Liver (tissue), 9 donors: Measurements from ENCODE around the gene CFAP99. TPM values are rescaled to one million over a fixed set of nuclear protein-coding genes. Genes with fewer than 3 reads are reported as not detected.

Experiments used
- DNase-seq: peaks from one replicate; pipeline ENCODE4 v3.0.0-alpha.2; 2017; ENCODE audit warnings: low spot score
- H3K27ac ChIP-seq, 2 donors: one replicate each; pipeline ENCODE4 v1.7.0; 2013; ENCODE audit warnings: inconsistent platforms in 2 of 2, low read length in 2 of 2, control low read depth in 1 of 2, low read depth in 1 of 2, mild to moderate bottlenecking in 1 of 2
- H3K27me3 ChIP-seq, 4 donors: one replicate each; pipeline versions ENCODE4 v1.6.1 to v1.7.0; 2013; ENCODE audit warnings: low read length in 3 of 4, inconsistent platforms in 1 of 4, mild to moderate bottlenecking in 1 of 4, moderate library complexity in 1 of 4; ENCODE audit not compliant: control insufficient read depth in 4 of 4, insufficient read depth in 4 of 4
- H3K36me3 ChIP-seq, 4 donors: one replicate each; pipeline versions ENCODE4 v1.6.1 to v1.7.0; 2013; ENCODE audit warnings: low read length in 3 of 4, mild to moderate bottlenecking in 3 of 4, low read depth in 1 of 4, moderate library complexity in 1 of 4; ENCODE audit not compliant: control insufficient read depth in 4 of 4, insufficient read depth in 3 of 4
- H3K4me1 ChIP-seq, 4 donors: one replicate each; pipeline versions ENCODE4 v1.6.1 to v1.7.0; 2013; ENCODE audit warnings: low read length in 3 of 4, mild to moderate bottlenecking in 3 of 4, moderate library complexity in 1 of 4; ENCODE audit not compliant: control insufficient read depth in 4 of 4, insufficient read depth in 4 of 4
- H3K4me3 ChIP-seq, 3 donors: one replicate each; pipeline versions ENCODE4 v1.6.1 to v1.7.0; 2013; ENCODE audit warnings: low read length in 3 of 3, control low read depth in 1 of 3, low read depth in 1 of 3, mild to moderate bottlenecking in 1 of 3
- H3K9ac ChIP-seq, 2 donors: one replicate each; pipeline ENCODE4 v1.7.0; 2013; ENCODE audit warnings: low read length in 2 of 2, mild to moderate bottlenecking in 2 of 2, moderate library complexity in 2 of 2, control low read depth in 1 of 2, low read depth in 1 of 2
- H3K9me3 ChIP-seq, 4 donors: one replicate each; pipeline versions ENCODE4 v1.6.1 to v1.7.0; 2013; ENCODE audit warnings: low read length in 3 of 4; ENCODE audit not compliant: control insufficient read depth in 4 of 4
- CTCF ChIP-seq: fragments of 150-350 bp; IDR thresholded peaks from 2 replicates; pipeline ENCODE4 v1.5.1; 2017; ENCODE audit warnings: improper control_type of control experiment, low read depth, low read length; ENCODE audit not compliant: missing input control
- EGR1 ChIP-seq, 2 donors: IDR thresholded peaks; 2 replicates each; pipeline ENCODE4 v1.6.1; 2016 to 2018; ENCODE audit warnings: antibody characterized with exemption in 2 of 2, low read depth in 2 of 2
- FOXA1 ChIP-seq: IDR thresholded peaks from 2 replicates; pipeline ENCODE4 v1.6.1; 2016; ENCODE audit warnings: antibody characterized with exemption
- FOXA2 ChIP-seq: IDR thresholded peaks from 2 replicates; pipeline ENCODE4 v1.6.1; 2016; ENCODE audit warnings: antibody characterized with exemption
- HNF4A ChIP-seq, 2 donors: conservative IDR thresholded peaks; 2 replicates each; pipeline ENCODE4 v1.6.1; 2016; ENCODE audit warnings: antibody characterized with exemption in 2 of 2, mild to moderate bottlenecking in 2 of 2
- HNF4G ChIP-seq: IDR thresholded peaks from 2 replicates; pipeline ENCODE4 v1.6.1; 2016; ENCODE audit warnings: antibody characterized with exemption
- JUND ChIP-seq, 2 donors: IDR thresholded peaks; 2 replicates each; pipeline ENCODE4 v1.6.1; 2016; ENCODE audit warnings: antibody characterized with exemption in 2 of 2
- NR2F2 ChIP-seq: IDR thresholded peaks from 2 replicates; pipeline ENCODE4 v1.6.1; 2016; ENCODE audit warnings: antibody characterized with exemption
- RAD21 ChIP-seq, 2 donors: IDR thresholded peaks; 2 replicates each; pipeline ENCODE4 v1.6.1; 2016; ENCODE audit warnings: antibody characterized with exemption in 2 of 2, mild to moderate bottlenecking in 2 of 2
- RXRA ChIP-seq, 2 donors: IDR thresholded peaks; 2 replicates each; pipeline ENCODE4 v1.6.1; 2017 to 2018; ENCODE audit warnings: antibody characterized with exemption in 2 of 2, mild to moderate bottlenecking in 1 of 2
- SP1 ChIP-seq: IDR thresholded peaks from 2 replicates; pipeline ENCODE4 v1.6.1; 2018; ENCODE audit warnings: antibody characterized with exemption, mild to moderate bottlenecking
- TAF1 ChIP-seq: conservative IDR thresholded peaks from 2 replicates; pipeline ENCODE4 v1.6.1; 2016; ENCODE audit warnings: antibody characterized with exemption, mild to moderate bottlenecking
- YY1 ChIP-seq: IDR thresholded peaks from 2 replicates; pipeline ENCODE4 v1.6.1; 2016; ENCODE audit warnings: antibody characterized with exemption, mild to moderate bottlenecking
- WGBS: extraction: QIAGEN DNeasy Blood & Tissue Kit; methylation state at CpG from one replicate; pipeline ENCODE4 v1.1.7; 2013; 5-methylcytosine and 5-hydroxymethylcytosine counted together
- polyA plus RNA-seq, 2 donors: library from polyadenylated mRNA; stranded (reverse) in 1 of 2; unstranded in 1 of 2; fragments of 200-250 nt in 1 of 2; fragments of >200 nt in 1 of 2; fragmentation: Nextera tagmentation in 1 of 2; extraction: Ambion mirVana in 1 of 2; gene quantifications; one replicate each; pipeline versions ENCODE4 v1.2.1 to v1.2.3, GENCODE V29; 2013 to 2015
- total RNA-seq, 2 donors: library from RNA; depleted of rRNA; stranded (reverse); fragments of >200 nt; gene quantifications; one replicate each; pipeline ENCODE4 v1.2.3, GENCODE V29; 2014
- TF ChIP-seq, protein P1 (sequence below): IDR thresholded peaks from 2 replicates; pipeline ENCODE4 v1.6.1; 2016; ENCODE audit warnings: antibody characterized with exemption
- TF ChIP-seq, protein P2 (sequence below): IDR thresholded peaks from 2 replicates; pipeline ENCODE4 v1.6.1; 2016; ENCODE audit warnings: antibody characterized with exemption
- TF ChIP-seq, protein P3 (sequence below): IDR thresholded peaks from 2 replicates; pipeline ENCODE4 v1.6.1; 2016; ENCODE audit warnings: antibody characterized with exemption
- donor health status: healthy.
- donor health status: healthy.
- donor health status: healthy.
- donor health status: healthy.
- donor health status: healthy.

CFAP99 gene
- total and polyA plus RNA-seq, 4 donors = 0.33 to 0.36 TPM; not detected in 2

DNA sequence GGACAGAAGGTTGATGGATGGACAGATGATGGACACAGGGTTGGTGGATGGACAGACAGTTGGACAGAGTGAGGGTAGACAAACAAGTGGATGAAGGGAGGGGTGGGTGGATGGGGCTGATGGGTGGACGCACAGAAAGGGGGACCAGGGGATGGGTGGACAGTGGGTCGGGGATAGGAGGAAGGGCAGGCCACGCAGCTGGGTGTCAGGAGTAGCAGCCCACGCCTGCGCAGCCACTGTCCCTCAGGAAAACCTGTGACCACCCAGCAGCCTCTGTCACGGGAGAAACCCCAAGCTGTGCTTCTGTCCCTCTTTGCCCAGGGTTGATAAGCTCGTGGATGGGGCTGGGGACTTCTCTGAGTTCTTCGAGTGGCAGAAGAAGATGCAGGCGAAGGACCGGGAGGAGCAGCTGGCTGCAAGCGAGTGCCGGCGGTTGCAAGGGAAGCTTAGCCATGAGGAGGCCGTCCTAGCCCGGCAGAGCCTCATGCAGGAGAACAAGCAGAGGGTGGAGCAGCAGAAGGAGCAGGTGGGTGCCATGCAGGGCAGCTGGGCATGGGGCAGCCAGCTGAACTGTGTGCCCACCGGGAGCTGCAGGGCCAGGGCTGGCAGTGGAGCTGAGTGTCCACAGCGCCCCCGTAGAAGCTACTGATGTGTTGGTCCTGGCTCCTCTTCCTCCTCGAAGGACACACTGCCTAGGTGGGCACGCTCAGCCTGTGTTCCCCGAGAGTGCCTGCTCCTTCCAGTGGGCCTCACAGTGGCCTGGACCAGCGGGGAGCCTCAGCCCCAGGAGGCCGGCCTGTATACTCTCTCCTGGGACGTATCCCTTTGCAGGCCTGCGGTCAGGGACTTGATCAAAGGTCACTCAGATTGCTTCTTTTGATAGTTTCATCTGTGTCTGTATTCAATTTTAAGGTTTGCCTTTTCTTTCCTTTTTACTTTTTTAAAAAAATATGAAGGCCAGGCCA, 33.3 kb downstream of the CFAP99 start:
- DNase-seq = no peak
- Histone ChIP-seq H3K4me1 (no peaks in the 10 kb centered on the region), H3K9me3 (no peaks in the 10 kb centered on the region), H3K9ac (no peak overlapping the region), H3K27ac (no peak overlapping the region), H3K27me3 (no peaks in the 10 kb centered on the region), H3K4me3 (no peak overlapping the region), H3K36me3 (no peaks in the 10 kb centered on the region)
- TF ChIP-seq SP1 (no peak), FOXA2 (no peak), HNF4G (no peak), FOXA1 (no peak), RAD21 (IDR thresholded peaks at IDR 0.05) (no peak), HNF4A (conservative IDR thresholded peaks at IDR 0.05) (no peak), RXRA (IDR thresholded peaks at IDR 0.05) (no peak), CTCF (no peak), NR2F2 (no peak), YY1 (no peak), EGR1 (IDR thresholded peaks at IDR 0.05; ENCODE audit: low read depth in 2 of 2) (no peak)
- TF ChIP-seq, protein P1, sequence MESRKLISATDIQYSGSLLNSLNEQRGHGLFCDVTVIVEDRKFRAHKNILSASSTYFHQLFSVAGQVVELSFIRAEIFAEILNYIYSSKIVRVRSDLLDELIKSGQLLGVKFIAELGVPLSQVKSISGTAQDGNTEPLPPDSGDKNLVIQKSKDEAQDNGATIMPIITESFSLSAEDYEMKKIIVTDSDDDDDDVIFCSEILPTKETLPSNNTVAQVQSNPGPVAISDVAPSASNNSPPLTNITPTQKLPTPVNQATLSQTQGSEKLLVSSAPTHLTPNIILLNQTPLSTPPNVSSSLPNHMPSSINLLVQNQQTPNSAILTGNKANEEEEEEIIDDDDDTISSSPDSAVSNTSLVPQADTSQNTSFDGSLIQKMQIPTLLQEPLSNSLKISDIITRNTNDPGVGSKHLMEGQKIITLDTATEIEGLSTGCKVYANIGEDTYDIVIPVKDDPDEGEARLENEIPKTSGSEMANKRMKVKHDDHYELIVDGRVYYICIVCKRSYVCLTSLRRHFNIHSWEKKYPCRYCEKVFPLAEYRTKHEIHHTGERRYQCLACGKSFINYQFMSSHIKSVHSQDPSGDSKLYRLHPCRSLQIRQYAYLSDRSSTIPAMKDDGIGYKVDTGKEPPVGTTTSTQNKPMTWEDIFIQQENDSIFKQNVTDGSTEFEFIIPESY = no peak
- TF ChIP-seq, protein P2, sequence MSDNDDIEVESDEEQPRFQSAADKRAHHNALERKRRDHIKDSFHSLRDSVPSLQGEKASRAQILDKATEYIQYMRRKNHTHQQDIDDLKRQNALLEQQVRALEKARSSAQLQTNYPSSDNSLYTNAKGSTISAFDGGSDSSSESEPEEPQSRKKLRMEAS = no peak
- WGBS = 88% methylated on average over 25 of the region's 25 CpGs

DNA sequence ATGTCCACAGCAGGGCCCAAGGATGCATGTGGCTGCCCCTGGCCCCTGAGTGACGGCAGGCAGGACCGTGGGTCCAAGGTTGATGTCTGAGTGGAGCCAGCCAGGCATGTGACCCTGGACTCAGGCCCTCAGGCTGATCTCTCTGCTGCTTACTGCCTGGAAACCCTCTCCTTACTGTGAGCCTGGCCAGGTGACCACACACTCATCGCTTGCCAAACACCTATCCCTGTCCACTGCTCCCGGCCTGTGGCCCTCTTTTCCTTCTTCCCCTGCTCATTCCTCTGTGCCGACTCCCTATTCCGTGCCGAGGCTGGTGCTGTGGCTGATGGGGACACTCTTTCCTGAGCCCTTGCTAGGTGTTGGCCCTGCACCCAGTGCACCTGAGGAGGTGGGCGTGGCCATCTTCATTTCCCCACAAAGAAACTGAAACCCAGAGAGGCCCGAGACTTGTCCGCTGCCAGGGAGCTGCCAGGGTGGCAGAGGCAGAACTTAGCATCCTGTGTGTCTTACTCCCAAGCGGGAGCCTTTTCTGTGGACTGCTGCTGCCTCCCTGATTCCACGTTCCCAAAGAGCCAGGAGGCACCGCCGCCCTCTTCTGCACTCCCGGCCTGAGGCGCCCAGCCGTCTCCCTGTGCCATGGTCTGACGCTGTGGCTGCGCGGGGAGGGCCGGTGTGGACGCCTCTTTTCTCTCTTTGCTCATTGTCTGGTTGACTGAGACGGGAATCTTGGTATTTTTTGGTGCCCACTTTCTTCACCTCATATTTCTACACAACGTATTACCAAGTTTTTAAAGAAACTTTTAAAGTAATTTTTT, 38.9 kb downstream of the CFAP99 start:
- WGBS = 88% methylated on average over 24 of the region's 24 CpGs

More for the DNA sequence above, 38.9 kb downstream of the CFAP99 start:
- H3K36me3 ChIP-seq = no peaks in the 10 kb centered on the region
- H3K27ac ChIP-seq = no peak overlapping the region
- TF ChIP-seq, protein P3, sequence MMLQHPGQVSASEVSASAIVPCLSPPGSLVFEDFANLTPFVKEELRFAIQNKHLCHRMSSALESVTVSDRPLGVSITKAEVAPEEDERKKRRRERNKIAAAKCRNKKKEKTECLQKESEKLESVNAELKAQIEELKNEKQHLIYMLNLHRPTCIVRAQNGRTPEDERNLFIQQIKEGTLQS = no peak
- no peak for TF ChIP-seq RAD21 (IDR thresholded peaks at IDR 0.05)
- no peak for TF ChIP-seq HNF4A (conservative IDR thresholded peaks at IDR 0.05)
- TF ChIP-seq FOXA2 = no peak
- TF ChIP-seq CTCF = no peak
- no peak for TF ChIP-seq SP1
- no peak for TF ChIP-seq JUND (IDR thresholded peaks at IDR 0.05)
- no peak for TF ChIP-seq TAF1
- TF ChIP-seq NR2F2 = no peak
- TF ChIP-seq FOXA1 = no peak
- no peak for TF ChIP-seq HNF4G
- TF ChIP-seq, protein P2 = no peak
- no peak for DNase-seq
- H3K27me3 ChIP-seq = no peaks in the 10 kb centered on the region
- no peak overlapping the region for H3K4me3 ChIP-seq
- H3K9me3 ChIP-seq = no peaks in the 10 kb centered on the region
- H3K4me1 ChIP-seq = peaks cover 4 to 5% (median 4%) of the 10 kb centered on the region in 4 donors
- H3K9ac ChIP-seq = no peak overlapping the region
